ENCODE results near the gene ADAD2. TPM values are rescaled to one million over a fixed set of nuclear protein-coding genes. Genes with fewer than 3 reads are reported as not detected.

The ADAD2 gene
- total RNA-seq, 1 donor from 2014 or later, result not detected

DNA sequence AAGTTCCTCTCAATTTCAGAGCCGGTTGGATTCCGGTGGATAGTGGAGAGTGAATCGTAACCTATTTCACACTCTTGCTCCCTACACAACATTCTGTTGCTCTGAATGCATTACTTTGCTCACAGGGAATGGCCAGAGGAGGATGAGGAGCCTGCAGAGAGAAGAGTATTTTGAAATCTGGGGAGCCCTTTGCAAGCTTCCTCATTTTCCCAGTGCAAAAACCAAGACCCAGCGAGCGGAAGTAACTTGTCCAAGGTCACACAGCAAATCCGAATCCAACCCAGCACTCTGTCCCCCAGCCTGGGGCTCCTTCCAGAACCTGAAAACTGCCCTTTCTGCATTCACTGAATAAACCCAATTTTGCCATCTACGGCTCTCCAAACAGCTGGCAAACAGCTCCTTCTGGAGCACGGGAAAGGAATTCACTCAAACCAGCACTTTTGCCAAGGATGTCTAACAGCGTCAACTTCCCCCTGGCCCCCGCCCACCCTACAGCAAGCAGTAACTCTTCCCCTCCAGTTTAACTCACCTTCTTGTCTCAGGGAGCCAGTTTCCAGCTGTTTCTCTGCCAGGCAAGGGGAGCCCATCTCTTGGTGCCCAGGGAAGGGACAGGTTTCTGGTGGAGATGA lies 48.3 kb downstream of the ADAD2 start:
- H4K20me1 ChIP-seq (ENCODE audit: insufficient read depth, low read length), result no peaks in the 10 kb centered on the region
- DNase-seq (ENCODE audit: low read depth) (no peak), FAIRE-seq (no peak)
- Mint-ChIP-seq H3K9me3 (ENCODE audit: unreplicated experiment) (peaks cover 1% of the 10 kb centered on the region), H3K4me3 (ENCODE audit: unreplicated experiment) (no peak overlapping the region), H3K27ac (ENCODE audit: unreplicated experiment) (no peak overlapping the region), H3K36me3 (ENCODE audit: low read depth, unreplicated experiment) (peaks cover 5% of the 10 kb centered on the region), H3K4me1 (ENCODE audit: low read depth, unreplicated experiment) (no peaks in the 10 kb centered on the region), H3K27me3 (ENCODE audit: low read depth, unreplicated experiment) (peaks cover 64% of the 10 kb centered on the region)
- no peaks in the 10 kb centered on the region for H3K36me3 ChIP-seq (ENCODE audit: insufficient read depth, low read length)
- H3K4me2 ChIP-seq (ENCODE audit: low read length), result no peak overlapping the region
- TF ChIP-seq EZH2 (IDR thresholded peaks at IDR 0.05; ENCODE audit: insufficient read depth, low read length), result no peak
- TF ChIP-seq, protein P1, sequence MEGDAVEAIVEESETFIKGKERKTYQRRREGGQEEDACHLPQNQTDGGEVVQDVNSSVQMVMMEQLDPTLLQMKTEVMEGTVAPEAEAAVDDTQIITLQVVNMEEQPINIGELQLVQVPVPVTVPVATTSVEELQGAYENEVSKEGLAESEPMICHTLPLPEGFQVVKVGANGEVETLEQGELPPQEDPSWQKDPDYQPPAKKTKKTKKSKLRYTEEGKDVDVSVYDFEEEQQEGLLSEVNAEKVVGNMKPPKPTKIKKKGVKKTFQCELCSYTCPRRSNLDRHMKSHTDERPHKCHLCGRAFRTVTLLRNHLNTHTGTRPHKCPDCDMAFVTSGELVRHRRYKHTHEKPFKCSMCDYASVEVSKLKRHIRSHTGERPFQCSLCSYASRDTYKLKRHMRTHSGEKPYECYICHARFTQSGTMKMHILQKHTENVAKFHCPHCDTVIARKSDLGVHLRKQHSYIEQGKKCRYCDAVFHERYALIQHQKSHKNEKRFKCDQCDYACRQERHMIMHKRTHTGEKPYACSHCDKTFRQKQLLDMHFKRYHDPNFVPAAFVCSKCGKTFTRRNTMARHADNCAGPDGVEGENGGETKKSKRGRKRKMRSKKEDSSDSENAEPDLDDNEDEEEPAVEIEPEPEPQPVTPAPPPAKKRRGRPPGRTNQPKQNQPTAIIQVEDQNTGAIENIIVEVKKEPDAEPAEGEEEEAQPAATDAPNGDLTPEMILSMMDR (IDR thresholded peaks at IDR 0.05; ENCODE audit: insufficient read depth, low read depth, low read length), result no peak
- no peak overlapping the region for H2AFZ ChIP-seq (ENCODE audit: low read depth, low read length)
- no peak overlapping the region for H3K27ac ChIP-seq (ENCODE audit: low read depth, low read length)
- H3K9me3 ChIP-seq (ENCODE audit: insufficient read depth, low read depth, low read length), result no peaks in the 10 kb centered on the region
- no peak overlapping the region for H3K9ac ChIP-seq (ENCODE audit: low read length)
- H3K79me2 ChIP-seq (ENCODE audit: insufficient read depth, low read length), result no peaks in the 10 kb centered on the region
- no peaks in the 10 kb centered on the region for H3K4me1 ChIP-seq (ENCODE audit: insufficient read depth, low read length)
- H3K27me3 ChIP-seq (ENCODE audit: insufficient read depth, low read length), result peaks cover 22% of the 10 kb centered on the region
- H3K4me3 ChIP-seq (ENCODE audit: insufficient read depth, low read depth, low read length), result no peak overlapping the region

DNA sequence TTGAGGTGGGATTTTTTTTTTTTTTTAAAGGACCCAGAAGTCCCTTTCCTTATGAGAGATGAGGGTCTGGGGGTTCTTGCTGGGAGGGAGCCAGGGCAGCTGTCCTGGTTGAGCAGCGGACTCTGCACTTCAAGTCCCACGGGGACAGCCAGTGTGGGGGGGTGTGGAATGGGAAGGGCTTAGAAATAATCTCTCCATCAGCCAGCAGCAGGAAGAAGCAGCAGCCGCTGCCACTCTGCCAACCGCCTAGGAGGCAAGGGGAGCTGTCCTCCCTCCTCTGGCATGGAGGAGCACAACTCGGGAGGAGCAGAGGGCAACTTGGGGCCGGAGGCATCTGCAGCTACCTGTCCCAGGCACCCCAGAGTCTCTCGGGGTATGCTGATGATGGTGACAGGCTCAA lies 49.0 kb downstream of the ADAD2 start, which contains the start of gene KCNG4:
KCNG4 (minus strand) TSS at position 104 of the 400 bp plus-strand sequence. CDS start 2,527 bp downstream, outside the sequence.
- Histone ChIP-seq H4K20me1 (ENCODE audit: insufficient read depth, low read length) (no peaks in the 10 kb centered on the region), H2AFZ (ENCODE audit: low read depth, low read length) (no peak within 1 kb of the TSS), H3K9ac (ENCODE audit: low read length) (no peak within 1 kb of the TSS), H3K4me3 (ENCODE audit: insufficient read depth, low read depth, low read length) (no peak within 1 kb of the TSS), H3K9me3 (ENCODE audit: insufficient read depth, low read depth, low read length) (no peaks in the 10 kb centered on the region), H3K4me1 (ENCODE audit: insufficient read depth, low read length) (no peaks in the 10 kb centered on the region), H3K27me3 (ENCODE audit: insufficient read depth, low read length) (peaks cover 22% of the 10 kb centered on the region), H3K27ac (ENCODE audit: low read depth, low read length) (no peak within 1 kb of the TSS), H3K36me3 (ENCODE audit: insufficient read depth, low read length) (no peaks in the 10 kb centered on the region), H3K4me2 (ENCODE audit: low read length) (no peak within 1 kb of the TSS), H3K79me2 (ENCODE audit: insufficient read depth, low read length) (no peaks in the 10 kb centered on the region)
- FAIRE-seq (no peak), DNase-seq (ENCODE audit: low read depth) (no peak)
- Mint-ChIP-seq H3K27me3 (ENCODE audit: low read depth, unreplicated experiment) (peaks cover 63% of the 10 kb centered on the region), H3K9me3 (ENCODE audit: unreplicated experiment) (peaks cover 3% of the 10 kb centered on the region), H3K27ac (ENCODE audit: unreplicated experiment) (no peak within 1 kb of the TSS), H3K36me3 (ENCODE audit: low read depth, unreplicated experiment) (peaks cover 7% of the 10 kb centered on the region), H3K4me3 (ENCODE audit: unreplicated experiment) (no peak within 1 kb of the TSS), H3K4me1 (ENCODE audit: low read depth, unreplicated experiment) (no peaks in the 10 kb centered on the region)
- no peak for TF ChIP-seq EZH2 (IDR thresholded peaks at IDR 0.05; ENCODE audit: insufficient read depth, low read length)
- TF ChIP-seq, protein P1 (IDR thresholded peaks at IDR 0.05; ENCODE audit: insufficient read depth, low read depth, low read length), result no peak

DNA sequence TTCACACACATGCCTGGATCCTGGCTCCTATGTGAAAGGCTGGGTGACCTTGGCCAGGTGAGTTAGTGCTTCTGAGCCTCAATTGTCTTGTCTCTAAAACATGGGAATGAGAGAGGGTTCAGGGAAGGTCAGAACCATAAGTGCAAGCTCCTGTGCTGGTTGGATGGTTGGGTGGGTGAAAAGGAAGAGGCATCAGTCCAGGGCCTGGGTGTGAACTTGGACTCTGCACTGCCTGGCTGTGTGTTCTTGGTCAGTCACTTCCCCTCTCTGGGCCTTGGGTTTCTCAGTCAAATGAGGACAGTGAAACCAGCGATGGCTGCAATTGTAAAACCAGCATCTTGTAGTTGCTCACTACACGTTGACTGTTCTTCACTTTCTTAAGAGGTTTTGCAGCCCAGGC lies 49.5 kb downstream of the ADAD2 start:
- no peaks in the 10 kb centered on the region for H3K9me3 ChIP-seq (ENCODE audit: insufficient read depth, low read depth, low read length)
- peaks cover 3% of the 10 kb centered on the region for H3K9me3 Mint-ChIP-seq (ENCODE audit: unreplicated experiment)
- no peak overlapping the region for H3K9ac ChIP-seq (ENCODE audit: low read length)
- peaks cover 62% of the 10 kb centered on the region for H3K27me3 Mint-ChIP-seq (ENCODE audit: low read depth, unreplicated experiment)
- H3K27ac ChIP-seq (ENCODE audit: low read depth, low read length), result no peak overlapping the region
- peaks cover 7% of the 10 kb centered on the region for H3K36me3 Mint-ChIP-seq (ENCODE audit: low read depth, unreplicated experiment)
- FAIRE-seq, result no peak
- H3K79me2 ChIP-seq (ENCODE audit: insufficient read depth, low read length), result no peaks in the 10 kb centered on the region
- H3K4me3 ChIP-seq (ENCODE audit: insufficient read depth, low read depth, low read length), result no peak overlapping the region
- H3K27me3 ChIP-seq (ENCODE audit: insufficient read depth, low read length), result peaks cover 22% of the 10 kb centered on the region
- H3K36me3 ChIP-seq (ENCODE audit: insufficient read depth, low read length), result no peaks in the 10 kb centered on the region
- TF ChIP-seq, protein P1 (IDR thresholded peaks at IDR 0.05; ENCODE audit: insufficient read depth, low read depth, low read length), result no peak
- no peak for TF ChIP-seq EZH2 (IDR thresholded peaks at IDR 0.05; ENCODE audit: insufficient read depth, low read length)
- no peak overlapping the region for H3K4me3 Mint-ChIP-seq (ENCODE audit: unreplicated experiment)
- no peak overlapping the region for H2AFZ ChIP-seq (ENCODE audit: low read depth, low read length)
- H3K27ac Mint-ChIP-seq (ENCODE audit: unreplicated experiment), result no peak overlapping the region
- no peaks in the 10 kb centered on the region for H3K4me1 Mint-ChIP-seq (ENCODE audit: low read depth, unreplicated experiment)
- H3K4me1 ChIP-seq (ENCODE audit: insufficient read depth, low read length), result no peaks in the 10 kb centered on the region
- DNase-seq (ENCODE audit: low read depth), result no peak
- H4K20me1 ChIP-seq (ENCODE audit: insufficient read depth, low read length), result no peaks in the 10 kb centered on the region
- H3K4me2 ChIP-seq (ENCODE audit: low read length), result no peak overlapping the region

Measured in astrocyte (in vitro differentiated cells and primary cell).